IMR-90 (cell line): ENCODE data around the gene IL12RB1. TPM values are rescaled to one million over a fixed set of nuclear protein-coding genes. Genes with fewer than 3 reads are reported as not detected.

Source experiments
- ATAC-seq: fragments of 200-7000 bp; cut with Tn5 transposase; 2 replicates; pipeline ENCODE4 v1.9.1; 2020; ENCODE audit warnings: low read depth, mild to moderate bottlenecking, moderate library complexity
- BruUV-seq: library from RNA; stranded (reverse); fragments of 400-500 nt; replicated peaks from 2 replicates; lab custom pipeline; 2021; lab: Mats Ljungman, UMichigan
- CTCF ChIA-PET: fragments of 300-600 bp; formaldehyde crosslinking; extraction: SDS; loops from one replicate; lab custom pipeline; 2021; ENCODE audit warnings: antibody characterized with exemption; lab: Yijun Ruan, JAX
- POLR2A ChIA-PET: fragments of 300-600 bp; sonication (Branson Sonifier 250); formaldehyde crosslinking; loops from one replicate; lab custom pipeline; 2022; ENCODE audit warnings: antibody characterized with exemption; ENCODE audit not compliant: unreplicated experiment; lab: Charles Lee
- DNase-seq: peaks from one replicate; pipeline ENCODE4 v3.0.0; 2013
- H2AFZ ChIP-seq: replicated peaks from 2 replicates; pipeline ENCODE3; 2013; ENCODE audit warnings: low read length, mild to moderate bottlenecking; ENCODE audit not compliant: poor library complexity
- H2AK5ac ChIP-seq: 2 replicates; pipeline ENCODE4 v1.6.1; 2013; ENCODE audit warnings: low read depth, low read length, inconsistent platforms
- H2AK9ac ChIP-seq: replicated peaks from 2 replicates; pipeline ENCODE3; 2013; ENCODE audit warnings: mild to moderate bottlenecking, low read depth, low read length, moderate library complexity; ENCODE audit not compliant: poor library complexity
- H2BK120ac ChIP-seq: 2 replicates; pipeline ENCODE4 v1.6.1; 2013; ENCODE audit warnings: low read depth, low read length, inconsistent platforms
- H2BK15ac ChIP-seq: 3 replicates; pipeline ENCODE4 v1.6.1; 2013; ENCODE audit warnings: low read depth, low read length, inconsistent platforms
- H2BK20ac ChIP-seq: 2 replicates; pipeline ENCODE4 v1.6.1; 2013; ENCODE audit warnings: low read depth, mild to moderate bottlenecking, inconsistent platforms, low read length, moderate library complexity
- H2BK5ac ChIP-seq: 2 replicates; pipeline ENCODE4 v1.6.1; 2013; ENCODE audit warnings: mild to moderate bottlenecking, low read depth, low read length, inconsistent platforms; ENCODE audit not compliant: poor library complexity, severe bottlenecking
- H3K14ac ChIP-seq: replicated peaks from 2 replicates; pipeline ENCODE4 v1.6.1; 2013; ENCODE audit warnings: low read depth, low read length, inconsistent platforms
- H3K18ac ChIP-seq: 2 replicates; pipeline ENCODE4 v1.6.1; 2013; ENCODE audit warnings: low read depth, low read length, control low read depth
- H3K23ac ChIP-seq: 2 replicates; pipeline ENCODE4 v1.6.1; 2013; ENCODE audit warnings: low read depth, low read length, inconsistent platforms
- H3K27ac ChIP-seq: 2 replicates; pipeline ENCODE4 v1.5.1; 2013; ENCODE audit warnings: mild to moderate bottlenecking, control low read depth, low read length; ENCODE audit not compliant: insufficient read depth
- H3K27me3 ChIP-seq: 2 replicates; pipeline ENCODE4 v1.6.1; 2013; ENCODE audit warnings: low read length; ENCODE audit not compliant: control insufficient read depth, insufficient read depth
- H3K36me3 ChIP-seq: 2 replicates; pipeline ENCODE4 v1.6.1; 2013; ENCODE audit warnings: low read length, mixed read lengths; ENCODE audit not compliant: control insufficient read depth, insufficient read depth
- H3K4ac ChIP-seq: 2 replicates; pipeline ENCODE4 v1.6.1; 2013; ENCODE audit warnings: low read depth, low read length, inconsistent platforms
- H3K4me1 ChIP-seq: 2 replicates; pipeline ENCODE4 v1.6.1; 2013; ENCODE audit warnings: low read length, mixed read lengths; ENCODE audit not compliant: control insufficient read depth, insufficient read depth
- H3K4me2 ChIP-seq: 2 replicates; pipeline ENCODE4 v1.6.1; 2013; ENCODE audit warnings: low read depth, mild to moderate bottlenecking, control low read depth, low read length, moderate library complexity
- H3K4me3 ChIP-seq: 2 replicates; pipeline ENCODE4 v1.5.1; 2013; ENCODE audit warnings: low read depth, mild to moderate bottlenecking, control low read depth, low read length, moderate library complexity; ENCODE audit not compliant: insufficient read depth
- H3K56ac ChIP-seq: 2 replicates; pipeline ENCODE4 v1.6.1; 2013; ENCODE audit warnings: low read length, inconsistent platforms; ENCODE audit not compliant: insufficient read depth; ENCODE audit errors: extremely low read depth
- H3K79me1 ChIP-seq, 2 experiments: 2 replicates each; pipeline ENCODE4 v1.6.1; 2013; ENCODE audit warnings: low read length in 2 of 2, inconsistent platforms in 1 of 2, low read depth in 1 of 2
- H3K9ac ChIP-seq: 2 replicates; pipeline ENCODE4 v1.6.1; 2013; ENCODE audit warnings: low read depth, low read length, control low read depth
- H3K9me1 ChIP-seq: 2 replicates; pipeline ENCODE4 v1.6.1; 2013; ENCODE audit warnings: low read length, inconsistent platforms; ENCODE audit not compliant: insufficient read depth
- H3K9me3 ChIP-seq: 2 replicates; pipeline ENCODE4 v1.6.1; 2013; ENCODE audit warnings: low read length; ENCODE audit not compliant: control insufficient read depth, insufficient read depth
- H4K20me1 ChIP-seq: 2 replicates; pipeline ENCODE4 v1.6.1; 2013; ENCODE audit warnings: low read length, inconsistent platforms; ENCODE audit not compliant: insufficient read depth
- H4K5ac ChIP-seq: 2 replicates; pipeline ENCODE4 v1.6.1; 2013; ENCODE audit warnings: mild to moderate bottlenecking, low read depth, low read length, control low read depth
- H4K8ac ChIP-seq, 2 experiments: 2 replicates each; pipeline ENCODE4 v1.6.1; 2013; ENCODE audit warnings: low read depth in 2 of 2, low read length in 2 of 2, control low read depth in 1 of 2, inconsistent platforms in 1 of 2
- H4K91ac ChIP-seq: 2 replicates; pipeline ENCODE4 v1.6.1; 2013; ENCODE audit warnings: low read depth, low read length, inconsistent platforms; ENCODE audit not compliant: insufficient read depth
- BHLHE40 ChIP-seq: fragments of 150-350 bp; IDR thresholded peaks from 2 replicates; pipeline ENCODE4 v1.6.1; 2016; ENCODE audit warnings: mild to moderate bottlenecking, low read depth, low read length
- CEBPB ChIP-seq: IDR thresholded peaks from 2 replicates; pipeline ENCODE4 v1.6.1; 2012; ENCODE audit warnings: low read depth, low read length, improper control_type of control experiment
- CHD1 ChIP-seq: IDR thresholded peaks from 2 replicates; pipeline ENCODE4 v1.6.1; 2012; ENCODE audit warnings: low read depth, low read length, improper control_type of control experiment
- FOS ChIP-seq: fragments of 150-350 bp; IDR thresholded peaks from 2 replicates; pipeline ENCODE4 v1.6.1; 2016; ENCODE audit warnings: low read depth, low read length
- MAFK ChIP-seq: IDR thresholded peaks from 2 replicates; pipeline ENCODE4 v1.6.1; 2012; ENCODE audit warnings: low read depth, low read length, improper control_type of control experiment
- MAZ ChIP-seq: IDR thresholded peaks from 2 replicates; pipeline ENCODE4 v1.6.1; 2012; ENCODE audit warnings: low read depth, mild to moderate bottlenecking, low read length, improper control_type of control experiment, moderate library complexity, borderline replicate concordance
- MXI1 ChIP-seq: IDR thresholded peaks from 2 replicates; pipeline ENCODE4 v1.6.1; 2012; ENCODE audit warnings: low read depth, mild to moderate bottlenecking, low read length, moderate library complexity, borderline replicate concordance
- NFE2L2 ChIP-seq: fragments of 150-350 bp; IDR thresholded peaks from 2 replicates; pipeline ENCODE4 v1.6.1; 2016; ENCODE audit warnings: low read depth, mild to moderate bottlenecking, low read length
- POLR2A ChIP-seq: IDR thresholded peaks from 2 replicates; pipeline ENCODE4 v1.6.1; 2012; ENCODE audit warnings: mild to moderate bottlenecking, low read depth, low read length
- RAD21 ChIP-seq: IDR thresholded peaks from 2 replicates; pipeline ENCODE4 v1.6.1; 2012; ENCODE audit warnings: low read length, improper control_type of control experiment
- RCOR1 ChIP-seq: IDR thresholded peaks from 2 replicates; pipeline ENCODE4 v1.6.1; 2012; ENCODE audit warnings: mild to moderate bottlenecking, low read length, improper control_type of control experiment; ENCODE audit not compliant: insufficient replicate concordance
- RFX5 ChIP-seq: IDR thresholded peaks from 2 replicates; pipeline ENCODE4 v1.8.0; 2012; ENCODE audit warnings: low read depth, mild to moderate bottlenecking, low read length, moderate library complexity
- SMC3 ChIP-seq: fragments of 150-350 bp; IDR thresholded peaks from 2 replicates; pipeline ENCODE4 v1.6.1; 2016; ENCODE audit warnings: low read depth, mild to moderate bottlenecking, antibody characterized with exemption, low read length, moderate library complexity
- WGBS, 2 experiments: methylation state at CpG; one replicate each; pipeline versions ENCODE4 v1.1.5 to v1.1.7; 2013; ENCODE audit warnings: missing lambda C conversion rate in 2 of 2; ENCODE audit not compliant: insufficient read length in 1 of 2; ENCODE audit errors: extremely low coverage in 2 of 2; 5-methylcytosine and 5-hydroxymethylcytosine counted together
- dilution Hi-C: fragments of 300-500 bp; cut with HindIII; formaldehyde crosslinking; loops from one replicate; pipeline ENCODE4 v1.14.3; 2018; ENCODE audit warnings: low sequenced_read_pairs; ENCODE audit not compliant: unreplicated experiment
- in situ Hi-C: fragments of 300-500 bp; cut with MboI; formaldehyde crosslinking; loops from 3 replicates; pipeline ENCODE4 v1.14.3; 2019; ENCODE audit warnings: low sequenced_read_pairs, inconsistent platforms, mixed read lengths
- intact Hi-C: fragments of 100-400 bp; cut with micrococcal nuclease; formaldehyde crosslinking; loops from 2 replicates; pipeline ENCODE4 v1.10.0; 2022
- polyA plus RNA-seq, 3 experiments: library from polyadenylated mRNA; depleted of rRNA; stranded (reverse); fragments of >200 nt; gene quantifications; 2 replicates each; pipeline ENCODE4 v1.2.3, GENCODE V29; 2012; ENCODE audit warnings: low replicate concordance in 1 of 3
- total RNA-seq: library from RNA; depleted of rRNA; stranded (reverse); fragments of >200 nt; gene quantifications from 2 replicates; pipeline ENCODE4 v1.2.3, GENCODE V29; 2012
- TF ChIP-seq, protein P1 (sequence below): fragments of 150-350 bp; IDR thresholded peaks from 2 replicates; pipeline ENCODE4 v1.6.1; 2016; ENCODE audit warnings: low read depth, mild to moderate bottlenecking, low read length, moderate library complexity, borderline replicate concordance
- TF ChIP-seq, protein P2 (sequence below): fragments of 150-350 bp; IDR thresholded peaks from 2 replicates; pipeline ENCODE4 v1.6.1; 2017; ENCODE audit warnings: mild to moderate bottlenecking, antibody characterized with exemption, low read length, low read depth
- TF ChIP-seq, protein P3 (sequence below): conservative IDR thresholded peaks from 2 replicates; pipeline ENCODE4 v1.5.1; 2012; ENCODE audit warnings: mild to moderate bottlenecking, low read depth, low read length, improper control_type of control experiment

IL12RB1 gene
- total and polyA plus RNA-seq, 2 of the 4 experiments (the other 2 are of a cell fraction): not detected

DNA sequence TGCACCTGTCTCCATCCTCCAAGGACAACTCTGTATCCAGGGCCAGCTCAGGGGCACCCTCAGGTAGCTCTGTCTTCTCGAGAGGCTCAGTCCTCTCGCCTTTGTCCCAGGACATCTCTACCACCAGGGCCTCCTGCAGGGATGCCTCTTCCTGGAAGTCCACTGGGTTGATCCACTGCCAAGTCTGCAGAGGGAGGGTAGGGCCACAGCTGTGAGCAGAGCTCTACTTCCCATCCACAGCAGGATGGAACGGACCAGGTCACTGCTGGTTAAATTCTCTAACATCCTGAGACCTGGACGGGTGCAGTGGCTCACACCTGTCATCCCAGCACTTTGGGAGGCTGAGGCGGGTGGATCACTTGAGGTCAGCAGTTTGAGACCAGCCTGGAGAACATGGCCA, 26.8 kb downstream of the IL12RB1 start:
- DNase-seq (no peak), ATAC-seq (no peak)
- TF ChIP-seq CEBPB (no peak), NFE2L2 (no peak), MAZ (no peak), CHD1 (no peak), RCOR1 (no peak), SMC3 (no peak), BHLHE40 (no peak), POLR2A (no peak), FOS (no peak), RFX5 (no peak), MXI1 (no peak), RAD21 (no peak), MAFK (no peak)
- TF ChIP-seq, protein P1, sequence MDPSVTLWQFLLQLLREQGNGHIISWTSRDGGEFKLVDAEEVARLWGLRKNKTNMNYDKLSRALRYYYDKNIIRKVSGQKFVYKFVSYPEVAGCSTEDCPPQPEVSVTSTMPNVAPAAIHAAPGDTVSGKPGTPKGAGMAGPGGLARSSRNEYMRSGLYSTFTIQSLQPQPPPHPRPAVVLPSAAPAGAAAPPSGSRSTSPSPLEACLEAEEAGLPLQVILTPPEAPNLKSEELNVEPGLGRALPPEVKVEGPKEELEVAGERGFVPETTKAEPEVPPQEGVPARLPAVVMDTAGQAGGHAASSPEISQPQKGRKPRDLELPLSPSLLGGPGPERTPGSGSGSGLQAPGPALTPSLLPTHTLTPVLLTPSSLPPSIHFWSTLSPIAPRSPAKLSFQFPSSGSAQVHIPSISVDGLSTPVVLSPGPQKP: no peak
- TF ChIP-seq, protein P2, sequence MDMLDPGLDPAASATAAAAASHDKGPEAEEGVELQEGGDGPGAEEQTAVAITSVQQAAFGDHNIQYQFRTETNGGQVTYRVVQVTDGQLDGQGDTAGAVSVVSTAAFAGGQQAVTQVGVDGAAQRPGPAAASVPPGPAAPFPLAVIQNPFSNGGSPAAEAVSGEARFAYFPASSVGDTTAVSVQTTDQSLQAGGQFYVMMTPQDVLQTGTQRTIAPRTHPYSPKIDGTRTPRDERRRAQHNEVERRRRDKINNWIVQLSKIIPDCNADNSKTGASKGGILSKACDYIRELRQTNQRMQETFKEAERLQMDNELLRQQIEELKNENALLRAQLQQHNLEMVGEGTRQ: no peak
- TF ChIP-seq, protein P3, sequence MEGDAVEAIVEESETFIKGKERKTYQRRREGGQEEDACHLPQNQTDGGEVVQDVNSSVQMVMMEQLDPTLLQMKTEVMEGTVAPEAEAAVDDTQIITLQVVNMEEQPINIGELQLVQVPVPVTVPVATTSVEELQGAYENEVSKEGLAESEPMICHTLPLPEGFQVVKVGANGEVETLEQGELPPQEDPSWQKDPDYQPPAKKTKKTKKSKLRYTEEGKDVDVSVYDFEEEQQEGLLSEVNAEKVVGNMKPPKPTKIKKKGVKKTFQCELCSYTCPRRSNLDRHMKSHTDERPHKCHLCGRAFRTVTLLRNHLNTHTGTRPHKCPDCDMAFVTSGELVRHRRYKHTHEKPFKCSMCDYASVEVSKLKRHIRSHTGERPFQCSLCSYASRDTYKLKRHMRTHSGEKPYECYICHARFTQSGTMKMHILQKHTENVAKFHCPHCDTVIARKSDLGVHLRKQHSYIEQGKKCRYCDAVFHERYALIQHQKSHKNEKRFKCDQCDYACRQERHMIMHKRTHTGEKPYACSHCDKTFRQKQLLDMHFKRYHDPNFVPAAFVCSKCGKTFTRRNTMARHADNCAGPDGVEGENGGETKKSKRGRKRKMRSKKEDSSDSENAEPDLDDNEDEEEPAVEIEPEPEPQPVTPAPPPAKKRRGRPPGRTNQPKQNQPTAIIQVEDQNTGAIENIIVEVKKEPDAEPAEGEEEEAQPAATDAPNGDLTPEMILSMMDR: no peak
- H2AK5ac ChIP-seq: no peak overlapping the region
- H4K20me1 ChIP-seq: no peaks in the 10 kb centered on the region
- no peak overlapping the region for H2BK5ac ChIP-seq
- H3K36me3 ChIP-seq: no peaks in the 10 kb centered on the region
- H3K4me3 ChIP-seq: no peak overlapping the region
- H3K4me1 ChIP-seq: peaks cover 5% of the 10 kb centered on the region; the same call in 1 of the 2 replicates
- no peak overlapping the region for H3K9ac ChIP-seq
- H2BK120ac ChIP-seq: no peak overlapping the region
- no peak overlapping the region for H3K23ac ChIP-seq
- ChIA-PET POLR2A (no interaction called here), CTCF (interaction anchor here (1.6 kb wide), 1 partner anchor 52 kb away, joined by 10 read pairs; the partner anchor contains the start of gene ARRDC2)
- no peak overlapping the region for H3K27ac ChIP-seq
- H3K4ac ChIP-seq: no peak overlapping the region
- dilution Hi-C loops (no loop called here), intact Hi-C loops (loop anchor here (5.0 kb wide), 1 partner anchor 123 kb away; no protein-coding TSS in a partner anchor), in situ Hi-C loops (loop anchor here (5.0 to 25.0 kb wide), 2 partner anchors 43 to 123 kb away; partner anchors contain the start of gene CCDC124)
- no peak overlapping the region for H2BK15ac ChIP-seq
- 67% methylated on average over 4 of the region's 5 CpGs; no CpG with 5 or more reads in 1 of the 2 experiments for WGBS, 2 experiments
- H3K27me3 ChIP-seq: peaks cover 9% of the 10 kb centered on the region; the same call in 1 of the 2 replicates
- H3K18ac ChIP-seq: no peak overlapping the region
- no peak overlapping the region for H4K8ac ChIP-seq
- H3K14ac ChIP-seq: no peak overlapping the region
- H3K79me1 ChIP-seq: no peaks in the 10 kb centered on the region
- H2BK20ac ChIP-seq: no peak overlapping the region
- H3K9me1 ChIP-seq: no peaks in the 10 kb centered on the region
- no peak overlapping the region for H2AFZ ChIP-seq
- no peak overlapping the region for H4K5ac ChIP-seq
- no peak overlapping the region for H3K56ac ChIP-seq
- 0 out of 2 replicates have a peak, but pooled peaks cover 2% of the 10 kb centered on the region for H3K9me3 ChIP-seq
- no TSS peak for BruUV-seq
- no peak overlapping the region for H3K4me2 ChIP-seq
- no peak overlapping the region for H2AK9ac ChIP-seq
- H4K91ac ChIP-seq: no peak overlapping the region
